Activated gamma-delta T cell treated with Interleukin-2 at 50 U/mL for 16 hours (primary cell): ENCODE measurements around the gene HOXC11.

ENCODE experiments used
- DNase-seq: peaks from one replicate; pipeline ENCODE4 v3.0.0-alpha.2; 2020

Gene HOXC11

GRCh38 chr12:54025499-54026405 lies 52.8 kb downstream of the HOXC11 start:
- no peak for DNase-seq

- no peak for DNase-seq
Measured at GRCh38 chr12:54026640-54027441, 53.9 kb downstream of the HOXC11 start.
